ENCODE results near the gene MCF2L. TPM values are rescaled to one million over a fixed set of nuclear protein-coding genes. Genes with fewer than 3 reads are reported as not detected.
A peak's percentile ranks its signal among the peaks of the same experiment; 100 is the strongest.

The MCF2L gene
- total RNA-seq, 1 donor from 2014 or later = under 0.01 TPM

DNA sequence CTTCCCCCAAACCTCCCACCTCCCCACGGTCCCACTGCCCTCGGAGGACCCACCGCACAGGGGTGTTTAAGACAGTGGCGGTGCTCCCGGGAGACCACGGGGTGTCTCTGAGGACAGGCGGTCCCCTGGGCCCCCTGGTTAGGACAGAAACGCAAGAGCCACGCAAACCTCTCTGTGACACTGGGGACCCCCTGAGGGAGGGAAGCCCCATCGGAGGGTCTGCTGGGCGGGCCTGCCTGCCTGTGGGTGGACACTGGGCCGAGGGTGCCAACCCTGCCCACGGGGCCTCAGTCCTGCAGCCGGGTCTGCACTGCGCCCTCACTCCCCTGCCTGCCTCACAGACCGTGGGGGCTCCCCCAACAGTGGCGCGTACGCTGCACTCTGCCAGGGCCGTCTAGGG is 17.5 kb downstream of the MCF2L start:
- Histone ChIP-seq H3K36me3 (ENCODE audit: control insufficient read depth, insufficient read depth, low read length) (no peaks in the 10 kb centered on the region), H3K4me3 (ENCODE audit: low read depth, low read length) (no peak overlapping the region), H3K27me3 (ENCODE audit: control insufficient read depth, insufficient read depth, low read length) (peaks cover 12% of the 10 kb centered on the region)
- FAIRE-seq (no peak), DNase-seq (ENCODE audit: low read depth) (no peak)
- TF ChIP-seq, protein P1, sequence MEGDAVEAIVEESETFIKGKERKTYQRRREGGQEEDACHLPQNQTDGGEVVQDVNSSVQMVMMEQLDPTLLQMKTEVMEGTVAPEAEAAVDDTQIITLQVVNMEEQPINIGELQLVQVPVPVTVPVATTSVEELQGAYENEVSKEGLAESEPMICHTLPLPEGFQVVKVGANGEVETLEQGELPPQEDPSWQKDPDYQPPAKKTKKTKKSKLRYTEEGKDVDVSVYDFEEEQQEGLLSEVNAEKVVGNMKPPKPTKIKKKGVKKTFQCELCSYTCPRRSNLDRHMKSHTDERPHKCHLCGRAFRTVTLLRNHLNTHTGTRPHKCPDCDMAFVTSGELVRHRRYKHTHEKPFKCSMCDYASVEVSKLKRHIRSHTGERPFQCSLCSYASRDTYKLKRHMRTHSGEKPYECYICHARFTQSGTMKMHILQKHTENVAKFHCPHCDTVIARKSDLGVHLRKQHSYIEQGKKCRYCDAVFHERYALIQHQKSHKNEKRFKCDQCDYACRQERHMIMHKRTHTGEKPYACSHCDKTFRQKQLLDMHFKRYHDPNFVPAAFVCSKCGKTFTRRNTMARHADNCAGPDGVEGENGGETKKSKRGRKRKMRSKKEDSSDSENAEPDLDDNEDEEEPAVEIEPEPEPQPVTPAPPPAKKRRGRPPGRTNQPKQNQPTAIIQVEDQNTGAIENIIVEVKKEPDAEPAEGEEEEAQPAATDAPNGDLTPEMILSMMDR (IDR thresholded peaks at IDR 0.05; ENCODE audit: insufficient read depth, low read length, severe bottlenecking) = no peak

DNA sequence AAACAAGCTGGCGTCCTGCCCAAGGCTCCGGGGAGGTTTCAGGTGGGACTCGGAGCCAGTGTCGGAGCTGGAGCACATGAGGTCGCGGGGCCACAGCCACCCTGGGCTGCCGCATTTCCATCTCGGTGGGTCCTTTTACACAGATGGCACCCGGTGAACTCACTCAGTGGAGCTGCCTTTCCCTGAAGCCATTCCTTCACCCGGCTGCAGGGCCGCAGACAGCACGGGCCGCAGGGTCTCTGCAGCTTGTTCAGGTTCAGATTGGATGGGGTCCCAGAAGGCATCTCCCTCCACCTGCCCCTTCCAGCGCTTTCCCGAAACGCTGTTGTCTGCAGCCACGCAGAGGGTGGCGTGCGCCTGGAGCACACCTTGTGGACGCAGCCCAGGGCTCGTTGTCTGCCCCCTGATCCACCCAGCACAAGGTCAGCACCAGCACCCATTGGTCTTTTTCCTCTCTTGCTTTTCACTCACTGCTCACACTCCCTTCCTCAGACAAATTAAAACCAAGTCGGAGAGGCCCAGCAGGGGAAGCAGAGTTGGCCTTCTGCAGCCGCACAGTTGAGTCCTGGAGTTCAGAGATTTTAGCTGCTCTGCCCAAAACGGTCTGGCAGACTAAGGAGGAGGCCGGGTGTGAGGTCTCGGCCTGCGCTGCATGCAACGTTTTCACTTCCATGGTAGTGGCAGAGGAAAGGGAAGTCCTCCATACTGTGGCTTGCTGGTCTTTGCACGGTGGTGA is 18.1 kb downstream of the MCF2L start:
- DNase-seq (ENCODE audit: low read depth) = no peak
- peaks cover 12% of the 10 kb centered on the region for H3K27me3 ChIP-seq (ENCODE audit: control insufficient read depth, insufficient read depth, low read length)
- no peaks in the 10 kb centered on the region for H3K36me3 ChIP-seq (ENCODE audit: control insufficient read depth, insufficient read depth, low read length)
- TF ChIP-seq, protein P1 (IDR thresholded peaks at IDR 0.05; ENCODE audit: insufficient read depth, low read length, severe bottlenecking) = no peak
- no peak overlapping the region for H3K4me3 ChIP-seq (ENCODE audit: low read depth, low read length)
- peak; percentile 70 for FAIRE-seq

DNA sequence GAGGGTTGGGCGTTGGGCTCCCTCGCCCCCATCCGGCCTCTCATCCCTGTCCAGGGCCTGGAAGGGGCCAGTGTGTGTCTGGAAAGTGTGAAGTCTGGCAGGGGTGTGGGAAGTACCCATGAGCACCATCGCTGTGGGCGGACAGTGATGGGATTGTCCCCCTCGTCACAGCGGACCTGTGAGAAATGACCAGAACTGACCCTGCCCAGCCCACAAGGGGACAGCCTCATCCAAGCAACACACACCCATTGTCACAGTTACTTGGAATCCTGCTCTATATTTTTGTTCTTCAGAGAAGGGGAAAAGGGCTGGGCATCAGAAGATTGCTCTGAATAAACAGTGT is 18.6 kb downstream of the MCF2L start:
- H3K4me3 ChIP-seq (ENCODE audit: low read depth, low read length) = no peak overlapping the region
- no peak for FAIRE-seq
- TF ChIP-seq, protein P1 (IDR thresholded peaks at IDR 0.05; ENCODE audit: insufficient read depth, low read length, severe bottlenecking) = no peak

DNA sequence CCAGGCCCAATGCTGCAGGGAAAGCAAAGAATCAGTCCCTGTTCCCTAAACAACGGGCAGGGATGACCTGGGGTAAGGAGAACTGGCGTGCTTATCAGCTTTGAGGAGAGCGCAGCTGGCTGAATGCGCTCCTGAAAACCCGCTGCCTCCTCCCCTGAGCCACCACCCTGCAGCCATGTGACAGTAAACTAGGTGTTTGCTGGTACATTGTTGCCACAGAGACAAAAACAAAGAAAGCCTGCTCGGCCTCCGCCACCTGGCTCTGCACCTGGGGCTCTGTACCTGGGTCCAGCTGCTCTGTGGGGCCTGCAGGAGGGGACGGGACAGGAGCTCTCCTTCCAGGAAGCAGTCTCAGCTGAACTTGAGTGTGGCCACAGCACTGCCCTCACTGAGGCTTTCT is 21.8 kb downstream of the MCF2L start:
- H3K36me3 ChIP-seq (ENCODE audit: control insufficient read depth, insufficient read depth, low read length) = no peaks in the 10 kb centered on the region
- no peak overlapping the region for H3K4me3 ChIP-seq (ENCODE audit: low read depth, low read length)
- TF ChIP-seq, protein P1 (IDR thresholded peaks at IDR 0.05; ENCODE audit: insufficient read depth, low read length, severe bottlenecking) = no peak
- peaks cover 6% of the 10 kb centered on the region for H3K27me3 ChIP-seq (ENCODE audit: control insufficient read depth, insufficient read depth, low read length)
- FAIRE-seq = no peak
- no peak for DNase-seq (ENCODE audit: low read depth)

More for the DNA sequence above, 18.6 kb downstream of the MCF2L start:
- DNase-seq (ENCODE audit: low read depth) = no peak
- no peaks in the 10 kb centered on the region for H3K36me3 ChIP-seq (ENCODE audit: control insufficient read depth, insufficient read depth, low read length)
- H3K27me3 ChIP-seq (ENCODE audit: control insufficient read depth, insufficient read depth, low read length) = peaks cover 12% of the 10 kb centered on the region

DNA sequence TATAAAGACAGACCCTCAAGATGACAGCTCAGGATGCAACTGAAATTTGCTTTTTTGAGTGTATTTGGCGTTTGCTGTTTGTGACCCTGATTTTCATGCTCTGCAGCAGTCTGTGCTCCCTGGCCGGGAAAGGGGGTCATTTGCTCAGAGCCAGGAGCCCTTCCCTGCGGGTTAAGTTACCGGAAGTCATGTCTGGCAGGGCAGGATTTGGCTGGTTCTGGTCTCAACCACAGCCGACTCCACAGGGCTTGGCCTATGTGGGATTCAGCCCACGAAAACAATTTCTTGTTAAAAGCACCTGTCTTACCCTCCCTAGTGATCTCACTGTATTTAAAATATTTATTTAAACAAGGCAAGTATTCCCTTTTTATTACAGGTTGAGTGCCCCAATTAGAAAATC is 22.6 kb downstream of the MCF2L start:
- TF ChIP-seq, protein P1 (IDR thresholded peaks at IDR 0.05; ENCODE audit: insufficient read depth, low read length, severe bottlenecking) = no peak
- no peak for FAIRE-seq
- Histone ChIP-seq H3K27me3 (ENCODE audit: control insufficient read depth, insufficient read depth, low read length) (peaks cover 1% of the 10 kb centered on the region), H3K36me3 (ENCODE audit: control insufficient read depth, insufficient read depth, low read length) (no peaks in the 10 kb centered on the region), H3K4me3 (ENCODE audit: low read depth, low read length) (no peak overlapping the region)
- DNase-seq (ENCODE audit: low read depth) = no peak
